Ishikawa (cell line): ENCODE measurements around the gene EMC8.

ENCODE experiments used
- CEBPB ChIP-seq: IDR thresholded peaks from 2 replicates; pipeline ENCODE4 v1.6.1; 2012
- EGR1 ChIP-seq: IDR thresholded peaks from 2 replicates; pipeline ENCODE4 v1.6.1; 2012
- EP300 ChIP-seq: IDR thresholded peaks from 2 replicates; pipeline ENCODE4 v1.6.1; 2012; ENCODE audit warnings: borderline replicate concordance
- FOXM1 ChIP-seq: IDR thresholded peaks from 2 replicates; pipeline ENCODE4 v1.6.1; 2012; ENCODE audit warnings: low read depth, borderline replicate concordance
- MAX ChIP-seq: IDR thresholded peaks from 2 replicates; pipeline ENCODE4 v1.6.1; 2012
- NFIC ChIP-seq: IDR thresholded peaks from 2 replicates; pipeline ENCODE4 v1.6.1; 2012
- RAD21 ChIP-seq: IDR thresholded peaks from 2 replicates; pipeline ENCODE4 v1.6.1; 2012; ENCODE audit warnings: low read depth
- TAF1 ChIP-seq: IDR thresholded peaks from 2 replicates; pipeline ENCODE4 v1.6.1; 2012; ENCODE audit warnings: low read depth, mild to moderate bottlenecking
- TCF12 ChIP-seq: IDR thresholded peaks from 2 replicates; pipeline ENCODE4 v1.6.1; 2012; ENCODE audit warnings: low read depth
- TEAD4 ChIP-seq: IDR thresholded peaks from 2 replicates; pipeline ENCODE4 v1.6.1; 2012
- YY1 ChIP-seq: IDR thresholded peaks from 2 replicates; pipeline ENCODE4 v1.6.1; 2012; ENCODE audit warnings: low read depth
- ZBTB7A ChIP-seq: IDR thresholded peaks from 2 replicates; pipeline ENCODE4 v1.6.1; 2012; ENCODE audit warnings: low read depth
- TF ChIP-seq, protein P1 (sequence below): IDR thresholded peaks from 2 replicates; pipeline ENCODE4 v1.6.1; 2012; ENCODE audit warnings: low read depth, mild to moderate bottlenecking

DNA sequence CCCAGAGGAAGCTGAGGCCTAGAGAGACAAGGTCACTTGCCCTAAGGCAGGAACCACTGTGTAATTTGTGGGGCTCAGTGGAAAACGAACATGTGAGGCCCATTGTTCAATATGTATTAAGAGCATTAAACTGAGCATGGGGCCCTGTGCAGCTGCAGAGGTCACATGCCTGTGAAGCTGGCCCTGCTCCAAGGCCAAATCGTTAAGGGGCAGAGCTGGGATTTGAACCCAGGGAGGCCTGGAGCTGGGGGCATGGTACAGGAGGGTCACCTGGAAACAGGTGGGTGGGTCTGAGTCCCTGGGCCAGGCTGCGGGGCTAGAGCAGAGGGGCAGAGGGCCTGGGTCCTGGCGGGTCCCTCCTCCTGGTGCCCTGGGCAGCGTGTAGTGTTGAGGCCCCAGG, 68.2 kb downstream of the EMC8 start:
- TF ChIP-seq RAD21 (no peak), FOXM1 (no peak), TCF12 (no peak), YY1 (no peak), CEBPB (no peak), ZBTB7A (no peak), EGR1 (no peak), EP300 (no peak), NFIC (no peak), TEAD4 (no peak), MAX (no peak), TAF1 (no peak)
- TF ChIP-seq, protein P1, sequence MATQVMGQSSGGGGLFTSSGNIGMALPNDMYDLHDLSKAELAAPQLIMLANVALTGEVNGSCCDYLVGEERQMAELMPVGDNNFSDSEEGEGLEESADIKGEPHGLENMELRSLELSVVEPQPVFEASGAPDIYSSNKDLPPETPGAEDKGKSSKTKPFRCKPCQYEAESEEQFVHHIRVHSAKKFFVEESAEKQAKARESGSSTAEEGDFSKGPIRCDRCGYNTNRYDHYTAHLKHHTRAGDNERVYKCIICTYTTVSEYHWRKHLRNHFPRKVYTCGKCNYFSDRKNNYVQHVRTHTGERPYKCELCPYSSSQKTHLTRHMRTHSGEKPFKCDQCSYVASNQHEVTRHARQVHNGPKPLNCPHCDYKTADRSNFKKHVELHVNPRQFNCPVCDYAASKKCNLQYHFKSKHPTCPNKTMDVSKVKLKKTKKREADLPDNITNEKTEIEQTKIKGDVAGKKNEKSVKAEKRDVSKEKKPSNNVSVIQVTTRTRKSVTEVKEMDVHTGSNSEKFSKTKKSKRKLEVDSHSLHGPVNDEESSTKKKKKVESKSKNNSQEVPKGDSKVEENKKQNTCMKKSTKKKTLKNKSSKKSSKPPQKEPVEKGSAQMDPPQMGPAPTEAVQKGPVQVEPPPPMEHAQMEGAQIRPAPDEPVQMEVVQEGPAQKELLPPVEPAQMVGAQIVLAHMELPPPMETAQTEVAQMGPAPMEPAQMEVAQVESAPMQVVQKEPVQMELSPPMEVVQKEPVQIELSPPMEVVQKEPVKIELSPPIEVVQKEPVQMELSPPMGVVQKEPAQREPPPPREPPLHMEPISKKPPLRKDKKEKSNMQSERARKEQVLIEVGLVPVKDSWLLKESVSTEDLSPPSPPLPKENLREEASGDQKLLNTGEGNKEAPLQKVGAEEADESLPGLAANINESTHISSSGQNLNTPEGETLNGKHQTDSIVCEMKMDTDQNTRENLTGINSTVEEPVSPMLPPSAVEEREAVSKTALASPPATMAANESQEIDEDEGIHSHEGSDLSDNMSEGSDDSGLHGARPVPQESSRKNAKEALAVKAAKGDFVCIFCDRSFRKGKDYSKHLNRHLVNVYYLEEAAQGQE, result no peak
